Testis (tissue), 3 donors: ENCODE data around the gene PDC. TPM values are rescaled to one million over a fixed set of nuclear protein-coding genes. Genes with fewer than 3 reads are reported as not detected.

Source experiments
- DNase-seq: peaks from one replicate; pipeline ENCODE4 v3.0.0-alpha.2; 2019
- H3K27ac ChIP-seq, 2 donors: fragments of 200-600 bp; sonication (generic); one replicate each; pipeline ENCODE4 v1.5.1; 2019
- H3K27me3 ChIP-seq: fragments of 200-600 bp; sonication (generic); one replicate; pipeline ENCODE4 v1.5.1; 2019
- H3K36me3 ChIP-seq: fragments of 200-600 bp; sonication (generic); one replicate; pipeline ENCODE4 v1.5.1; 2017; ENCODE audit warnings: low read depth; ENCODE audit errors: missing control alignments
- H3K4me1 ChIP-seq: fragments of 200-600 bp; sonication (generic); one replicate; pipeline ENCODE4 v1.5.1; 2019
- H3K4me3 ChIP-seq, 2 donors: fragments of 200-600 bp; sonication (generic); one replicate each; pipeline ENCODE4 v1.5.1; 2017 to 2019
- H3K9me3 ChIP-seq: fragments of 200-600 bp; sonication (generic); one replicate; pipeline ENCODE4 v1.5.1; 2017
- POLR2A ChIP-seq: fragments of 450-650 bp; IDR thresholded peaks from one replicate; pipeline ENCODE4 v1.6.1; 2017; ENCODE audit warnings: antibody characterized with exemption, mild to moderate bottlenecking, moderate library complexity
- WGBS, 2 donors: methylation state at CpG; one replicate each; pipeline ENCODE4 v1.1.5; 2018; 5-methylcytosine and 5-hydroxymethylcytosine counted together
- intact Hi-C: fragments of 100-400 bp; cut with DNase I; formaldehyde crosslinking; loops from one replicate; pipeline ENCODE4 v1.15.1; 2023; ENCODE audit warnings: low total_unique reads
- polyA plus RNA-seq: library from polyadenylated mRNA; stranded (reverse); fragments of 350-450 nt; fragmentation: Illumina TruSeq; extraction: RNeasy Lipid Tissue Mini Kit (QIAGEN cat#74804); gene quantifications from one replicate; pipeline ENCODE4 v1.2.3, GENCODE V29; 2014; ENCODE audit warnings: low read depth, low replicate concordance; ENCODE audit not compliant: insufficient read depth
- total RNA-seq, 2 donors: library from RNA; depleted of rRNA; stranded (reverse); fragments of >200 nt; gene quantifications; one replicate each; pipeline ENCODE4 v1.2.3, GENCODE V29; 2016
- TF ChIP-seq, protein P1 (sequence below), 3 experiments: fragments of 450-650 bp in 2 of 3; fragments of 200-600 bp in 1 of 3; sonication (generic) in 1 of 3; IDR thresholded peaks; one replicate each; pipeline ENCODE4 v1.5.1; 2016 to 2019; ENCODE audit warnings: antibody characterized with exemption in 3 of 3, mild to moderate bottlenecking in 2 of 3, moderate library complexity in 1 of 3

Gene PDC
- total and polyA plus RNA-seq, 3 donors from 2014 or later = 0.37 to 0.39 TPM; not detected in 1

DNA sequence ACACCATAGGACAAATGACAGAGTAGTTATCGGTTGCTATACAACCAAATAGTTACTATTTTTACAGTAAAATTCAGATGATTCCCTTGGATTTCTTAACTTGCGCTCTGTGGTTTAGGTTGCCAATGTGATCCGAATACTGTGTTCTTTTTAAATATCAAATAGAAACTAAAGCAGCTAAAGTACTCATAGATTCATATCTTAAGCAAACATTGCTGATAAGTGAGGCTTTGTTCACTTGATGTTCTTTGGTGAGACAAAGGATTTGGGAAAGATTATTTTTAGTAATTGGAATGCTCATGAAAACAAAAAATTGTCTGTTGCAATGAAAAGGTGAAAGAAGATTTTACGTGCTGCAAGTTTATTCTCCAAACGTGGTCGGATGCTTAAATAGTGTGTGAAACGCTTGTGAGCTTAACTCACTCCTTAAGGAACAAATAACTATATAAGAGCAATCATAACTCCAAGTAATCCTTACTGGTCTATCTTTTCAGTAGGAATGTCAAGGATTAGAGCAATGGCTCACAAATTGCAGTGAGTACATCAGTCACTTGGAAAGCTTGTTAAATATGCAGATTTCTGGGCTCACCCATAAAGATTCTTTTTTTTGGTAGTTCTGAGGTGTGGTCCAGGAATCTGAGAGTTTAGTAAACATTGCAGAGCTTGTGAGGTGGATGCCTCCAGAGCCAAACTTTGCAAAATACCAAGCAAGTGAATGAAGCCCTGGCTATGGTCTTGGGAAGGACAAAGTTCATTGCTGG is 31.8 kb upstream of the PDC start:
- no peak overlapping the region for H3K27ac ChIP-seq
- no peaks in the 10 kb centered on the region for H3K4me1 ChIP-seq
- no peaks in the 10 kb centered on the region for H3K9me3 ChIP-seq
- no peaks in the 10 kb centered on the region for H3K27me3 ChIP-seq
- intact Hi-C loops = no loop called here
- no peak overlapping the region for H3K4me3 ChIP-seq
- 42 to 52% methylated on average over 7 of the region's 7 CpGs for WGBS, 2 donors
- no peaks in the 10 kb centered on the region for H3K36me3 ChIP-seq
- DNase-seq = no peak
- TF ChIP-seq, protein P1, sequence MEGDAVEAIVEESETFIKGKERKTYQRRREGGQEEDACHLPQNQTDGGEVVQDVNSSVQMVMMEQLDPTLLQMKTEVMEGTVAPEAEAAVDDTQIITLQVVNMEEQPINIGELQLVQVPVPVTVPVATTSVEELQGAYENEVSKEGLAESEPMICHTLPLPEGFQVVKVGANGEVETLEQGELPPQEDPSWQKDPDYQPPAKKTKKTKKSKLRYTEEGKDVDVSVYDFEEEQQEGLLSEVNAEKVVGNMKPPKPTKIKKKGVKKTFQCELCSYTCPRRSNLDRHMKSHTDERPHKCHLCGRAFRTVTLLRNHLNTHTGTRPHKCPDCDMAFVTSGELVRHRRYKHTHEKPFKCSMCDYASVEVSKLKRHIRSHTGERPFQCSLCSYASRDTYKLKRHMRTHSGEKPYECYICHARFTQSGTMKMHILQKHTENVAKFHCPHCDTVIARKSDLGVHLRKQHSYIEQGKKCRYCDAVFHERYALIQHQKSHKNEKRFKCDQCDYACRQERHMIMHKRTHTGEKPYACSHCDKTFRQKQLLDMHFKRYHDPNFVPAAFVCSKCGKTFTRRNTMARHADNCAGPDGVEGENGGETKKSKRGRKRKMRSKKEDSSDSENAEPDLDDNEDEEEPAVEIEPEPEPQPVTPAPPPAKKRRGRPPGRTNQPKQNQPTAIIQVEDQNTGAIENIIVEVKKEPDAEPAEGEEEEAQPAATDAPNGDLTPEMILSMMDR (IDR thresholded peaks at IDR 0.05) = no peak
- no peak for TF ChIP-seq POLR2A

DNA sequence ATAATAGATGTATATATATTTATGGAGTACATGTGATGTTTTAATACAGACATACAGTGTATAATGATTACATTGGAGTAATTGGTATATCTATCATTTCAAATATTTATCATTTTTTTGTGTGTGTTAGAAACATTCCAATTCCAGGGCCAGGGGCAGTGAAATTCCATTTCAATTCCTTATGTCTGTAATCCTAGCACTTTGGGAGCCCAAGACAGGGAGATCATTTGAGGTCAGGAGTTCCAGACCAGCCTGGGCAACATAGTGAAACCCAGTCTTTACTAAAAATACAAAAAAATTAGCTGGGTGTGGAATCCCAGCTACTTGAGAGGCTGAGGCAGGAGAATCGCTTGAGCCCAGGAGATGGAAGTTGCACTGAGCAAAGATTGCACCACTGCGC is 30.4 kb upstream of the PDC start:
- no peaks in the 10 kb centered on the region for H3K27me3 ChIP-seq
- intact Hi-C loops = no loop called here
- DNase-seq = no peak
- H3K27ac ChIP-seq = no peak overlapping the region
- TF ChIP-seq POLR2A = no peak
- TF ChIP-seq, protein P1 (IDR thresholded peaks at IDR 0.05) = no peak
- H3K4me3 ChIP-seq = no peak overlapping the region
- 92 to 97% methylated on average over 2 of the region's 2 CpGs for WGBS, 2 donors
- H3K9me3 ChIP-seq = no peaks in the 10 kb centered on the region
- no peaks in the 10 kb centered on the region for H3K4me1 ChIP-seq
- H3K36me3 ChIP-seq = no peaks in the 10 kb centered on the region

DNA sequence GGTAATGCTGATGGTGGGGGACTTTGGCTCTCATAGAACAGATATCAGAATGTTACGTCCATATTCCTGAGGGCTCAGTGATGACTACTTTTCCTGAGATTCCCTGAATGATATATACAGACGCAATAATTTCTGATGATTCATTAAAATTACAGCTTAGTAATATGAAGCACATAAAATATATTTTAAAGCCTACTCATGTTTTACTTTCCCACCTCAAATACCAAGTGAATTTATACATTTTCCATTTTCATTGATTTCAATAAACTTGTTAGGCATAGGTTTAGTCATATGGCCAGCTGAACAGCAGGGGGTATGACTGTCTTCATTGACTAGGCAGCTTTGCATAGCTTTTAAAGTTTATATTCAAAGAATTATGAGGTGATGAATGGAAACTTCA is 26.2 kb upstream of the PDC start:
- no peaks in the 10 kb centered on the region for H3K4me1 ChIP-seq
- no peaks in the 10 kb centered on the region for H3K36me3 ChIP-seq
- DNase-seq = no peak
- 93 to 95% methylated on average over 2 of the region's 2 CpGs for WGBS, 2 donors
- no peak overlapping the region for H3K4me3 ChIP-seq
- TF ChIP-seq, protein P1 (IDR thresholded peaks at IDR 0.05) = no peak
- TF ChIP-seq POLR2A = no peak
- no peaks in the 10 kb centered on the region for H3K27me3 ChIP-seq
- intact Hi-C loops = no loop called here
- H3K27ac ChIP-seq = no peak overlapping the region
- no peaks in the 10 kb centered on the region for H3K9me3 ChIP-seq

DNA sequence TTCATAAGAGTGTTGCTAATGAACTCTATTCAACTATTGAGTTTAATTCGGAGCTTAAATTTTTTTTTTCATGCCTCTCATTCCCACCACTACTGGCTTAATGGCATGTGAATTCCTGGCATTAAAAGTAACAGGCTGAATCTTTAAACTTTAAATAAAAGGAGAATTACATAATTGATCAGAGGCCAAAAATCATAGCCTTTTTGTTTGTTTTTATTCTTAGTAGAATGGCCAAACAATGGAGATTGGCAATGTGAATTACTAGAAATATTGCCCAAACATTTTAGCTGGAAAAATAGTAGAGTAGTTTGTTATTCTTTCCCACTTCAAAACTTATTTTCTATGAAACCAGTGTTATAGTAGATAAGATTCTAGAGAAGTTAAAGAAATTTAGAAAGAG is 25.1 kb upstream of the PDC start:
- intact Hi-C loops = no loop called here
- H3K27me3 ChIP-seq = no peaks in the 10 kb centered on the region
- H3K4me3 ChIP-seq = no peak overlapping the region
- TF ChIP-seq POLR2A = no peak
- TF ChIP-seq, protein P1 (IDR thresholded peaks at IDR 0.05) = no peak
- H3K27ac ChIP-seq = no peak overlapping the region
- WGBS, 2 donors = 94% methylated on average over 1 of the region's 1 CpG
- H3K36me3 ChIP-seq = no peaks in the 10 kb centered on the region
- H3K9me3 ChIP-seq = no peaks in the 10 kb centered on the region
- no peaks in the 10 kb centered on the region for H3K4me1 ChIP-seq
- DNase-seq = no peak

DNA sequence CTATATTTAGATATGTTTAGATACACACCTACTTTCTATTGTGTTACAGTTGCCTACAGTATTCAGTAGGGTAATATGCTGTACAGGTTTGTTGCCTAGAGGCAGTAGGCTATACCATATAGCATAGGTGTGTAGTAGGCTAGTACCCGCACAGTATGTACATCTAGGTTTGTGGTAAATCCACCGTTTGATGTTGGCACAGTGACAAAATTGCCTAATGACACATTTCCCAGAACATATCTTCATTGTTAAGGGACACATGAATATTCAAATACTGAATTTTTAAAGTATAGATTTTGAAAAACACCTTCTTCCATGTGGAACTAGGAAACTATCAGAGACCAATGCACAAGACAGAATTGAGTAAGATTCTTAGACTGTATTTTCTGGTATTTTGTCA is 22.6 kb upstream of the PDC start:
- H3K27ac ChIP-seq = no peak overlapping the region
- no peak for DNase-seq
- no peaks in the 10 kb centered on the region for H3K9me3 ChIP-seq
- H3K4me1 ChIP-seq = no peaks in the 10 kb centered on the region
- 75 to 78% methylated on average over 2 of the region's 2 CpGs for WGBS, 2 donors
- TF ChIP-seq, protein P1 (IDR thresholded peaks at IDR 0.05) = no peak
- TF ChIP-seq POLR2A = no peak
- intact Hi-C loops = no loop called here
- no peak overlapping the region for H3K4me3 ChIP-seq
- H3K27me3 ChIP-seq = no peaks in the 10 kb centered on the region
- H3K36me3 ChIP-seq = no peaks in the 10 kb centered on the region
